Ascending aorta (tissue), 2 donors: ENCODE data around the gene GIGYF1. TPM values are rescaled to one million over a fixed set of nuclear protein-coding genes. Genes with fewer than 3 reads are reported as not detected.
A peak's percentile ranks its signal among the peaks of the same experiment; 100 is the strongest.
"Not testable (repeated sequence)": the region's sequence is repeated elsewhere in the genome, so short reads cannot be mapped to it uniquely, and the experiment has no call there.

Experiments used
- DNase-seq, 2 donors: peaks; one replicate each; pipeline ENCODE4 v3.0.0-alpha.2; 2019; ENCODE audit warnings: low spot score in 2 of 2
- H3K27ac ChIP-seq, 2 donors: fragments of 200-600 bp; sonication (generic); one replicate each; pipeline ENCODE4 v1.5.1; 2016 to 2017; ENCODE audit warnings: mild to moderate bottlenecking in 1 of 2
- H3K27me3 ChIP-seq: fragments of 200-600 bp; sonication (generic); one replicate; pipeline ENCODE4 v1.5.1; 2017
- H3K36me3 ChIP-seq, 2 donors: fragments of 200-600 bp; sonication (generic); one replicate each; pipeline ENCODE4 v1.5.1; 2016
- H3K4me1 ChIP-seq, 2 donors: fragments of 200-600 bp; sonication (generic); one replicate each; pipeline ENCODE4 v1.5.1; 2016 to 2017; ENCODE audit warnings: mild to moderate bottlenecking in 1 of 2
- H3K4me3 ChIP-seq, 2 donors: fragments of 200-600 bp; sonication (generic); one replicate each; pipeline ENCODE4 v1.5.1; 2016 to 2017; ENCODE audit warnings: mild to moderate bottlenecking in 1 of 2
- H3K9me3 ChIP-seq, 2 donors: fragments of 200-600 bp; sonication (generic); one replicate each; pipeline ENCODE4 v1.5.1; 2016
- intact Hi-C: fragments of 100-400 bp; cut with DNase I; formaldehyde crosslinking; loops from one replicate; pipeline ENCODE4 v1.15.1; 2023
- total RNA-seq: library from RNA; depleted of rRNA; stranded (reverse); fragments of >200 nt; gene quantifications from one replicate; pipeline ENCODE4 v1.1.0, GENCODE V29; 2016
- TF ChIP-seq, protein P1 (sequence below), 3 experiments: fragments of 200-600 bp in 2 of 3; fragments of 450-650 bp in 1 of 3; sonication (generic) in 2 of 3; IDR thresholded peaks; one replicate each; pipeline ENCODE4 v1.5.1; 2016 to 2019; ENCODE audit warnings: antibody characterized with exemption in 3 of 3, mild to moderate bottlenecking in 1 of 3, moderate library complexity in 1 of 3

Gene GIGYF1
- total RNA-seq, 1 donor from 2014 or later, result 31.1 TPM

DNA sequence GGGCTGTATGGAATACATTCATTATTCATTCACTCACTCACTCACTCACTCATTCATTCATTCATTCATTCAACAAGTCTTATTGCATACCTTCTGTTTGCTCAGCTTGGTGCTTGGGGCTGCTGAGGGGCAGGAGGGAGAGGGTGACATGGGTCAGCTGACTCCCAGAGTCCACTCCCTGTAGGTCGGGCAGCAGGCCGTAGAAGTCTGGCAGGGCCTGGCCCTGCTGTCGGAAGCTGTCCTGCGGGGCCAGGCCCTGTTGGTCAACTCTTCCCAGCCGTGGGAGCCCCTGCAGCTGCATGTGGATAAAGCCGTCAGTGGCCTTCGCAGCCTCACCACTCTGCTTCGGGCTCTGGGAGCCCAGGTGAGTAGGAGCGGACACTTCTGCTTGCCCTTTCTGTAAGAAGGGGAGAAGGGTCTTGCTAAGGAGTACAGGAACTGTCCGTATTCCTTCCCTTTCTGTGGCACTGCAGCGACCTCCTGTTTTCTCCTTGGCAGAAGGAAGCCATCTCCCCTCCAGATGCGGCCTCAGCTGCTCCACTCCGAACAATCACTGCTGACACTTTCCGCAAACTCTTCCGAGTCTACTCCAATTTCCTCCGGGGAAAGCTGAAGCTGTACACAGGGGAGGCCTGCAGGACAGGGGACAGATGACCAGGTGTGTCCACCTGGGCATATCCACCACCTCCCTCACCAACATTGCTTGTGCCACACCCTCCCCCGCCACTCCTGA lies 28.6 kb upstream of the GIGYF1 start:
- TF ChIP-seq, protein P1, sequence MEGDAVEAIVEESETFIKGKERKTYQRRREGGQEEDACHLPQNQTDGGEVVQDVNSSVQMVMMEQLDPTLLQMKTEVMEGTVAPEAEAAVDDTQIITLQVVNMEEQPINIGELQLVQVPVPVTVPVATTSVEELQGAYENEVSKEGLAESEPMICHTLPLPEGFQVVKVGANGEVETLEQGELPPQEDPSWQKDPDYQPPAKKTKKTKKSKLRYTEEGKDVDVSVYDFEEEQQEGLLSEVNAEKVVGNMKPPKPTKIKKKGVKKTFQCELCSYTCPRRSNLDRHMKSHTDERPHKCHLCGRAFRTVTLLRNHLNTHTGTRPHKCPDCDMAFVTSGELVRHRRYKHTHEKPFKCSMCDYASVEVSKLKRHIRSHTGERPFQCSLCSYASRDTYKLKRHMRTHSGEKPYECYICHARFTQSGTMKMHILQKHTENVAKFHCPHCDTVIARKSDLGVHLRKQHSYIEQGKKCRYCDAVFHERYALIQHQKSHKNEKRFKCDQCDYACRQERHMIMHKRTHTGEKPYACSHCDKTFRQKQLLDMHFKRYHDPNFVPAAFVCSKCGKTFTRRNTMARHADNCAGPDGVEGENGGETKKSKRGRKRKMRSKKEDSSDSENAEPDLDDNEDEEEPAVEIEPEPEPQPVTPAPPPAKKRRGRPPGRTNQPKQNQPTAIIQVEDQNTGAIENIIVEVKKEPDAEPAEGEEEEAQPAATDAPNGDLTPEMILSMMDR (IDR thresholded peaks at IDR 0.05), result no peak
- Histone ChIP-seq H3K4me3 (no peak overlapping the region), H3K27ac (no peak overlapping the region), H3K36me3 (no peaks in the 10 kb centered on the region), H3K27me3 (peaks cover 19% of the 10 kb centered on the region), H3K4me1 (no peaks in the 10 kb centered on the region), H3K9me3 (no peaks in the 10 kb centered on the region)
- intact Hi-C loops, result no loop called here
- no peak for DNase-seq

DNA sequence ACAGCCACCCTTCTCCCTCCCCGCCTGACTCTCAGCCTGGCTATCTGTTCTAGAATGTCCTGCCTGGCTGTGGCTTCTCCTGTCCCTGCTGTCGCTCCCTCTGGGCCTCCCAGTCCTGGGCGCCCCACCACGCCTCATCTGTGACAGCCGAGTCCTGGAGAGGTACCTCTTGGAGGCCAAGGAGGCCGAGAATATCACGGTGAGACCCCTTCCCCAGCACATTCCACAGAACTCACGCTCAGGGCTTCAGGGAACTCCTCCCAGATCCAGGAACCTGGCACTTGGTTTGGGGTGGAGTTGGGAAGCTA lies 27.4 kb upstream of the GIGYF1 start:
- Histone ChIP-seq H3K9me3 (no peaks in the 10 kb centered on the region), H3K36me3 (no peaks in the 10 kb centered on the region), H3K4me1 (no peaks in the 10 kb centered on the region), H3K27ac (no peak overlapping the region), H3K4me3 (no peak overlapping the region), H3K27me3 (peaks cover 19% of the 10 kb centered on the region)
- intact Hi-C loops, result no loop called here
- TF ChIP-seq, protein P1 (IDR thresholded peaks at IDR 0.05), result no peak
- no peak for DNase-seq

DNA sequence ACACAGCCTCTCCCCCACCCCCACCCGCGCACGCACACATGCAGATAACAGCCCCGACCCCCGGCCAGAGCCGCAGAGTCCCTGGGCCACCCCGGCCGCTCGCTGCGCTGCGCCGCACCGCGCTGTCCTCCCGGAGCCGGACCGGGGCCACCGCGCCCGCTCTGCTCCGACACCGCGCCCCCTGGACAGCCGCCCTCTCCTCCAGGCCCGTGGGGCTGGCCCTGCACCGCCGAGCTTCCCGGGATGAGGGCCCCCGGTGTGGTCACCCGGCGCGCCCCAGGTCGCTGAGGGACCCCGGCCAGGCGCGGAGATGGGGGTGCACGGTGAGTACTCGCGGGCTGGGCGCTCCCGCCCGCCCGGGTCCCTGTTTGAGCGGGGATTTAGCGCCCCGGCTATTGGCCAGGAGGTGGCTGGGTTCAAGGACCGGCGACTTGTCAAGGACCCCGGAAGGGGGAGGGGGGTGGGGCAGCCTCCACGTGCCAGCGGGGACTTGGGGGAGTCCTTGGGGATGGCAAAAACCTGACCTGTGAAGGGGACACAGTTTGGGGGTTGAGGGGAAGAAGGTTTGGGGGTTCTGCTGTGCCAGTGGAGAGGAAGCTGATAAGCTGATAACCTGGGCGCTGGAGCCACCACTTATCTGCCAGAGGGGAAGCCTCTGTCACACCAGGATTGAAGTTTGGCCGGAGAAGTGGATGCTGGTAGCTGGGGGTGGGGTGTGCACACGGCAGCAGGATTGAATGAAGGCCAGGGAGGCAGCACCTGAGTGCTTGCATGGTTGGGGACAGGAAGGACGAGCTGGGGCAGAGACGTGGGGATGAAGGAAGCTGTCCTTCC lies 26.8 kb upstream of the GIGYF1 start:
- Histone ChIP-seq H3K4me3 (peak overlapping the region in 1 of 2 donors; percentile 15), H3K27me3 (peaks cover 19% of the 10 kb centered on the region), H3K9me3 (no peaks in the 10 kb centered on the region), H3K36me3 (no peaks in the 10 kb centered on the region), H3K4me1 (no peaks in the 10 kb centered on the region), H3K27ac (no peak overlapping the region)
- intact Hi-C loops, result no loop called here
- TF ChIP-seq, protein P1 (IDR thresholded peaks at IDR 0.05), result no peak
- DNase-seq, result no peak

DNA sequence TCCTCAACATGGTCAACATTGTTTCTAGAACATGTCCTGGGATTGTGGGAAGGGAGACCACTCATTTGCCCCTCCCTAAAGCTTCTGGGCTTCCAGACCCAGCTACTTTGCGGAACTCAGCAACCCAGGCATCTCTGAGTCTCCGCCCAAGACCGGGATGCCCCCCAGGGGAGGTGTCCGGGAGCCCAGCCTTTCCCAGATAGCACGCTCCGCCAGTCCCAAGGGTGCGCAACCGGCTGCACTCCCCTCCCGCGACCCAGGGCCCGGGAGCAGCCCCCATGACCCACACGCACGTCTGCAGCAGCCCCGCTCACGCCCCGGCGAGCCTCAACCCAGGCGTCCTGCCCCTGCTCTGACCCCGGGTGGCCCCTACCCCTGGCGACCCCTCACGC lies 26.2 kb upstream of the GIGYF1 start, which contains the start of gene EPO:
Gene EPO, plus strand, starts transcription at position 190 of the 392 bp plus-strand sequence. CDS start 513 bp downstream, outside the sequence.
- H3K4me1 ChIP-seq, result no peaks in the 10 kb centered on the region
- DNase-seq, result no peak
- TF ChIP-seq, protein P1 (IDR thresholded peaks at IDR 0.05), result no peak
- H3K27ac ChIP-seq, result no peak within 1 kb of the TSS
- intact Hi-C loops, result no loop called here
- no peaks in the 10 kb centered on the region for H3K9me3 ChIP-seq
- H3K4me3 ChIP-seq, result peak within 1 kb of the TSS in 1 of 2 donors; percentile 15
- peaks cover 19% of the 10 kb centered on the region for H3K27me3 ChIP-seq
- no peaks in the 10 kb centered on the region for H3K36me3 ChIP-seq

DNA sequence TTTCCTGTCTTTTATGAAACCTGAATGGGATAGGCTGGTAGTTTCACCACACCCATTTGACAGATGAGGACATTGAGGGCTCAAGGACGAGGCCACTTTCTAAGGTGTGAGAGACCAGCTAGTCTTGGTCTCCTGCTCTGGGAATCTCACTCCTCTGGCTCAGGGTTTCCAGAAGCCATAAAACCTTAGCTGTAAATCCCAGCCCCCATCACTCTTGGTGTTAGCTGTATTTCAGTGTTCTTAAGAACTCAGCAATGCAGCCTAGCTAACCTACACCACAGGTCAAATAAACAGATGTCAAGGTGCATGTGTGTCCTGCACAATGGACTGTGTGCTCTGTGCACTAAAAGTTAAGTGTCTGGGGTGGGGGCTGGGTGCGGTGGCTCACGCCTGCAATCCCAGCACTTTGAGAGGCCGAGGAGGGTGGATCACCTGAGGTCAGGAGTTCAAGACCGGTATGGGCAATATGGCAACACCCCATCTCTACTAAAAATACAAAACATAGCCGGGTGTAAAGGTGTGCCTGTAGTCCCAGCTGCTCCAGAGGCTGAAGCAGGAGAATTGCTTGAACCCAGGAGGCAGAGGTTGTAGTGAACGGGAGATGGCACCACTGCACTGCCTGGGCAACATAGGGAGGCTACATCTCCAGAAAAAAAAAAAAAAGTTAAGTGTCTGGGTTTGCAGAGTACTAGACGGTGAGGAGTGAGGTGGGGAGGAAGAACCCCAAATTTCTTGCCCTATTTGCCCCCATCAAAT lies 25.7 kb upstream of the GIGYF1 start:
- intact Hi-C loops, result no loop called here
- Histone ChIP-seq H3K27ac (no peak overlapping the region), H3K4me3 (no peak overlapping the region), H3K4me1 (no peaks in the 10 kb centered on the region), H3K9me3 (no peaks in the 10 kb centered on the region), H3K36me3 (no peaks in the 10 kb centered on the region), H3K27me3 (peaks cover 19% of the 10 kb centered on the region)
- no peak for DNase-seq
- TF ChIP-seq, protein P1 (IDR thresholded peaks at IDR 0.05), result no peak

DNA sequence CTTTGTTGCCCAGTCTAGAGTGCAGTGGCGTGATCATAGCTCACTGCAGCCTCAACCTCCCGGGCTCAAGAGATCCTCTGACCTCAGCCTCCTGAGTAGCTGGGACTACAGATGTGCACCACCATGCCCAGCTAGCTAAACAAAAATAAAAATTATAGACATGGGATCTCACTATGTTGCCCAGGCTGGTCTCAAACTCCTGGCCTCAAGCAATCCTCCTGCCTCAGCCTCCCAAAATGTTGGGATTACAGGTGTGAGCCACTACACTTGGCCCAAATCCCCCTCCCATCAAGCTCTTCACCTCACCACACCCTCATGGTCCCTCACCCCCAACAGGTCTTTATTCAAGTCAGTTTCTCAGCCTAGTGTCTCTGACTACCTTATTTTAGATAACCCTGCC lies 23.0 kb upstream of the GIGYF1 start:
- H3K36me3 ChIP-seq, DNase-seq, H3K9me3 ChIP-seq, intact Hi-C loops, H3K4me1 ChIP-seq, H3K27ac ChIP-seq, H3K4me3 ChIP-seq: not testable (repeated sequence)
- H3K27me3 ChIP-seq, result peaks cover 19% of the 10 kb centered on the region
